ENCODE measurements around the gene SDK1.

SDK1 gene

GRCh38 chr7:3436746-3437145 is 135.7 kb downstream of the SDK1 start:
- TF ChIP-seq EZH2 (IDR thresholded peaks at IDR 0.05; ENCODE audit: borderline replicate concordance, low read depth, low read length, severe bottlenecking) = no peak
- TF ChIP-seq CTCF (IDR thresholded peaks at IDR 0.05; ENCODE audit: borderline replicate concordance, extremely low read depth, low read length, poor library complexity, severe bottlenecking) = no peak
- Histone ChIP-seq H3K36me3 (ENCODE audit: insufficient read depth, low read length) (no peaks in the 10 kb centered on the region), H3K79me2 (ENCODE audit: insufficient read depth, low read length) (no peaks in the 10 kb centered on the region), H3K9me3 (ENCODE audit: insufficient read depth, low read length, severe bottlenecking) (no peaks in the 10 kb centered on the region), H2AFZ (ENCODE audit: low read depth, low read length) (no peak overlapping the region), H4K20me1 (ENCODE audit: insufficient read depth, low read length) (no peaks in the 10 kb centered on the region), H3K27me3 (ENCODE audit: insufficient read depth, low read length, poor library complexity) (peaks cover 2% of the 10 kb centered on the region), H3K4me2 (ENCODE audit: insufficient read depth, low read length) (no peak overlapping the region), H3K4me3 (ENCODE audit: low read depth in 1 of 2, low read length in 2 of 2) (no peak overlapping the region), H3K27ac (ENCODE audit: low read length) (no peak overlapping the region), H3K9ac (ENCODE audit: low read depth, low read length) (no peak overlapping the region), H3K4me1 (ENCODE audit: insufficient read depth, low read length) (no peaks in the 10 kb centered on the region)
- DNase-seq = no peak
- ATAC-seq (ENCODE audit: insufficient read depth, low read depth) = no peak

- peaks cover 2% of the 10 kb centered on the region for H3K27me3 ChIP-seq (ENCODE audit: insufficient read depth, low read length, poor library complexity)
- DNase-seq (no peak), ATAC-seq (ENCODE audit: insufficient read depth, low read depth) (no peak)
- TF ChIP-seq EZH2 (IDR thresholded peaks at IDR 0.05; ENCODE audit: borderline replicate concordance, low read depth, low read length, severe bottlenecking) (no peak), CTCF (IDR thresholded peaks at IDR 0.05; ENCODE audit: borderline replicate concordance, extremely low read depth, low read length, poor library complexity, severe bottlenecking) (no peak)
- H3K4me3 ChIP-seq (ENCODE audit: low read depth in 1 of 2, low read length in 2 of 2) = no peak overlapping the region
- H3K36me3 ChIP-seq (ENCODE audit: insufficient read depth, low read length) = no peaks in the 10 kb centered on the region
- H3K4me2 ChIP-seq (ENCODE audit: insufficient read depth, low read length) = no peak overlapping the region
- H3K9me3 ChIP-seq (ENCODE audit: insufficient read depth, low read length, severe bottlenecking) = no peaks in the 10 kb centered on the region
- no peaks in the 10 kb centered on the region for H4K20me1 ChIP-seq (ENCODE audit: insufficient read depth, low read length)
- H3K27ac ChIP-seq (ENCODE audit: low read length) = no peak overlapping the region
- no peaks in the 10 kb centered on the region for H3K4me1 ChIP-seq (ENCODE audit: insufficient read depth, low read length)
- H3K9ac ChIP-seq (ENCODE audit: low read depth, low read length) = no peak overlapping the region
- no peak overlapping the region for H2AFZ ChIP-seq (ENCODE audit: low read depth, low read length)
- H3K79me2 ChIP-seq (ENCODE audit: insufficient read depth, low read length) = no peaks in the 10 kb centered on the region
Measured at GRCh38 chr7:3437467-3437866, 136.4 kb downstream of the SDK1 start.

GRCh38 chr7:3438352-3438751 is 137.3 kb downstream of the SDK1 start:
- DNase-seq = no peak
- no peak overlapping the region for H3K9ac ChIP-seq (ENCODE audit: low read depth, low read length)
- H3K4me1 ChIP-seq (ENCODE audit: insufficient read depth, low read length) = no peaks in the 10 kb centered on the region
- no peak overlapping the region for H3K4me3 ChIP-seq (ENCODE audit: low read depth in 1 of 2, low read length in 2 of 2)
- H3K27ac ChIP-seq (ENCODE audit: low read length) = no peak overlapping the region
- H2AFZ ChIP-seq (ENCODE audit: low read depth, low read length) = no peak overlapping the region
- H3K9me3 ChIP-seq (ENCODE audit: insufficient read depth, low read length, severe bottlenecking) = no peaks in the 10 kb centered on the region
- ATAC-seq (ENCODE audit: insufficient read depth, low read depth) = no peak
- no peak overlapping the region for H3K4me2 ChIP-seq (ENCODE audit: insufficient read depth, low read length)
- H3K36me3 ChIP-seq (ENCODE audit: insufficient read depth, low read length) = no peaks in the 10 kb centered on the region
- H3K79me2 ChIP-seq (ENCODE audit: insufficient read depth, low read length) = no peaks in the 10 kb centered on the region
- no peaks in the 10 kb centered on the region for H4K20me1 ChIP-seq (ENCODE audit: insufficient read depth, low read length)
- H3K27me3 ChIP-seq (ENCODE audit: insufficient read depth, low read length, poor library complexity) = peaks cover 2% of the 10 kb centered on the region
- no peak for TF ChIP-seq CTCF (IDR thresholded peaks at IDR 0.05; ENCODE audit: borderline replicate concordance, extremely low read depth, low read length, poor library complexity, severe bottlenecking)
- TF ChIP-seq EZH2 (IDR thresholded peaks at IDR 0.05; ENCODE audit: borderline replicate concordance, low read depth, low read length, severe bottlenecking) = no peak
